ENCODE measurements around the gene GRB10.

GRB10 gene

DNA sequence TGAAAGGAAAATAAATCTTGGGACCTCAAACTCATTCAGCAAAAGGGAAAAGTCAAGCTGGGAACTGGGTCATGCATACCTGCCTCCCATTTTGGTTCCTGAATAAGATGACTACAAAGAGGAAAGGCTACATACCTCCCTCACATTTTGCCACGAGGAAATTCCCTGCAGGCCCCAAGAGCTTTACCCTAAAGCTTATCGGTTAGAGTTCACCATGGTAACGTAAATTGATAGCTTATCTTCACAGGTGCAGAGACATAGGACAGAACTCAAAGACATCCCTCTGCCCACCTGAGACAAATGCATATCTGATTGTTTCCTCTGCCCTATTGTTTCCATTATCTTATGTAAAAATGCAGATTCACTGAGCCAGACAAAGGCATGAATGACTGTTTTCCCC lies 31.5 kb upstream of the GRB10 start:
- H3K4me3 ChIP-seq (ENCODE audit: low read depth, low read length): no peak overlapping the region
- TF ChIP-seq CTCF (IDR thresholded peaks at IDR 0.05; ENCODE audit: low read depth, low read length, missing control alignments): no peak
- no peak for DNase-seq (ENCODE audit: low read depth)

GRCh38 chr7:50812841-50813475 lies 30.3 kb upstream of the GRB10 start:
- no peak for DNase-seq (ENCODE audit: low read depth)
- TF ChIP-seq CTCF (IDR thresholded peaks at IDR 0.05; ENCODE audit: low read depth, low read length, missing control alignments): no peak
- H3K4me3 ChIP-seq (ENCODE audit: low read depth, low read length): no peak overlapping the region

DNA sequence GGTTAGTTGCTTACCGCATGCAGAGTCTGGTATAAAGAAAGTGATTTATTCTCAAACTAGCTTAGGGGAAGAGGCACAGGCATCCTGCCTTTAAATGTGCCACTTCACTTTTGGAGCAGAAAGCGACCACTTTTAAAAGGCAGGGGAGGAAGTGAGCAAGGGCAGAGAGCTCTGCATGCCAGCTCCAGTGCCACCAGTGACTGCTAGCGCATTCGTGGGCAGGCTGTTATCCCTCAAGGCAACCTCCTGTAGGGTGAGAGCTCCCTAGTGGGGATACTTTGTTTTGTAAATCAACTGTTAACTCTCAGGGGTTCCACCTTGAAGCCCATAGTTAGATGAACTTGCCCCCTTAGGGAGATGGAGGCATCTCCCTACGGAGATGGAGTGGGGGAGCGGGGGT lies 29.4 kb upstream of the GRB10 start:
- H3K4me3 ChIP-seq (ENCODE audit: low read depth, low read length): no peak overlapping the region

GRCh38 chr7:50808282-50808888 lies 25.7 kb upstream of the GRB10 start:
- no peak for TF ChIP-seq CTCF (IDR thresholded peaks at IDR 0.05; ENCODE audit: low read depth, low read length, missing control alignments)
- no peak overlapping the region for H3K4me3 ChIP-seq (ENCODE audit: low read depth, low read length)
- no peak for DNase-seq (ENCODE audit: low read depth)

More for the DNA sequence above, 29.4 kb upstream of the GRB10 start:
- TF ChIP-seq CTCF (IDR thresholded peaks at IDR 0.05; ENCODE audit: low read depth, low read length, missing control alignments): no peak
- no peak for DNase-seq (ENCODE audit: low read depth)

- no peak for TF ChIP-seq CTCF (IDR thresholded peaks at IDR 0.05; ENCODE audit: low read depth, low read length, missing control alignments)
- DNase-seq (ENCODE audit: low read depth): no peak
- no peak overlapping the region for H3K4me3 ChIP-seq (ENCODE audit: low read depth, low read length)
Observed at GRCh38 chr7:50807026-50807730, 24.5 kb upstream of the GRB10 start.

DNA sequence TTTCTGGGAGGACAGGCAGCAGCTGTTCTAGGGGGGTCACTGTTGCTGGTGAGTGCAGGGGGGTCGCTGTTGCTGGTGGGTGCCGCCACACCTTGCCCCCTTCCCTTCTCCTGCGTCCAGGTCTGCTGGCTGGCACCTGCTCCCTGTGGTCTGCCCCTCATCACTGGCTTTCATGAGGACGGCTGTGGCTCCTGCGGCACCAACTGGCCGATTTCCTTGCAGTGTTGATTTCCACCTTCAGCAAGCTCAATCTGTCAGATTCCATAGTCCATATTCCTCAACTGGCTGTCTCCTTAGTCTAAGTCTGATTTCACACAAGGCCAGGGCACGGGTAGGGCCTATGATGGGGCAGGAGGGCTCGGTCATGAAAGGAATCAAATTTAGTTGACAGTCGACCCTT lies 23.4 kb upstream of the GRB10 start:
- TF ChIP-seq CTCF (IDR thresholded peaks at IDR 0.05; ENCODE audit: low read depth, low read length, missing control alignments): no peak
- DNase-seq (ENCODE audit: low read depth): no peak
- no peak overlapping the region for H3K4me3 ChIP-seq (ENCODE audit: low read depth, low read length)

All from GM12864 (cell line).